Amniotic epithelial cell (primary cell): ENCODE results near the gene CNTN4.

Experiments
- DNase-seq: peaks from one replicate; pipeline ENCODE4 v3.0.0-alpha.2; 2010; ENCODE audit warnings: low read depth

Gene CNTN4

GRCh38 chr3:2920103-2920502, 821.4 kb downstream of the CNTN4 start:
- DNase-seq: no peak

GRCh38 chr3:2921452-2921851, 822.8 kb downstream of the CNTN4 start:
- no peak for DNase-seq

GRCh38 chr3:2921903-2922302, 823.2 kb downstream of the CNTN4 start:
- DNase-seq: peak; percentile 2

GRCh38 chr3:2923390-2923789, 824.7 kb downstream of the CNTN4 start:
- DNase-seq: no peak

- DNase-seq: no peak
Observed at GRCh38 chr3:2927259-2927658, 828.6 kb downstream of the CNTN4 start.

GRCh38 chr3:2929574-2929973, 830.9 kb downstream of the CNTN4 start:
- no peak for DNase-seq

- DNase-seq: no peak
Observed at GRCh38 chr3:2931265-2931664, 832.6 kb downstream of the CNTN4 start.

- no peak for DNase-seq
Observed at GRCh38 chr3:2934541-2934940, 835.9 kb downstream of the CNTN4 start.

GRCh38 chr3:2937055-2937454, 838.4 kb downstream of the CNTN4 start:
- DNase-seq: no peak

GRCh38 chr3:2937592-2937991, 838.9 kb downstream of the CNTN4 start:
- no peak for DNase-seq

- no peak for DNase-seq
Observed at GRCh38 chr3:2938711-2939110, 840.0 kb downstream of the CNTN4 start.

- no peak for DNase-seq
Observed at GRCh38 chr3:2940062-2940461, 841.4 kb downstream of the CNTN4 start.

- no peak for DNase-seq
Observed at GRCh38 chr3:2944628-2945027, 846.0 kb downstream of the CNTN4 start.

GRCh38 chr3:2945121-2945520, 846.5 kb downstream of the CNTN4 start:
- DNase-seq: no peak

- no peak for DNase-seq
Observed at GRCh38 chr3:2947536-2947935, 848.9 kb downstream of the CNTN4 start.

- DNase-seq: no peak
Observed at GRCh38 chr3:2948882-2949281, 850.2 kb downstream of the CNTN4 start.

- DNase-seq: no peak
Observed at GRCh38 chr3:2950159-2950558, 851.5 kb downstream of the CNTN4 start.

- no peak for DNase-seq
Observed at GRCh38 chr3:2957115-2957514, 858.4 kb downstream of the CNTN4 start.

GRCh38 chr3:2958551-2958950, 859.9 kb downstream of the CNTN4 start:
- DNase-seq: no peak

- no peak for DNase-seq
Observed at GRCh38 chr3:2961576-2961975, 862.9 kb downstream of the CNTN4 start.

- no peak for DNase-seq
Observed at GRCh38 chr3:2967871-2968270, 869.2 kb downstream of the CNTN4 start.

GRCh38 chr3:2968475-2968874, 869.8 kb downstream of the CNTN4 start:
- DNase-seq: no peak

- no peak for DNase-seq
Observed at GRCh38 chr3:2976212-2976611, 877.5 kb downstream of the CNTN4 start.

- DNase-seq: no peak
Observed at GRCh38 chr3:2976796-2977195, 878.1 kb downstream of the CNTN4 start.
